ENCODE measurements around the gene NUP43. TPM values are rescaled to one million over a fixed set of nuclear protein-coding genes. Genes with fewer than 3 reads are reported as not detected.
A peak's percentile ranks its signal among the peaks of the same experiment; 100 is the strongest.
"Not testable (repeated sequence)": the region's sequence is repeated elsewhere in the genome, so short reads cannot be mapped to it uniquely, and the experiment has no call there.

Gene NUP43
- total RNA-seq, 1 experiment from 2014 or later, result 33.8 TPM

GRCh38 chr6:149711711-149712110, 34.6 kb downstream of the NUP43 start:
- in situ Hi-C loops (cut with HindIII; ENCODE audit: low sequenced_read_pairs), result no loop called here
- no peak for DNase-seq (ENCODE audit: low spot score)

DNA sequence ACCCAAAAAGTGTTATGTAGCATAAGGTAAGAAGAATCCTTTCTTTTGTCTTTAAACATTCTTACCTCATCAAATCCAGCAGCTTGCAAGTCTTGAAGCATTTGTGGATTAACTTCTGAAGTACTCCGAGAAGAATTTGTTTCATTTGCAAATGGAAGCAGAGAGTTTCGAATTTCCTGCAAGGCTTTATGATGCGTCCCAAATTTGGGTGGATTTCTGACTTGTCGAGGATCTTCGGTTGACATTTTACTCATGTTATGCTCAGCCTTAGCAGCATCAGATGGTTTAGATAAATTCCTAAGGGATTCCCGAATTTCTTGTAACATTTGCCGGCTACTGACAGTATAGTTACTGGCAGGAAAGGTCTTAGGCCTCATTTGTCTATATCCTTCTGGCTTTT, 44.6 kb downstream of the NUP43 start:
- DNase-seq (ENCODE audit: low spot score), result no peak
- in situ Hi-C loops (cut with HindIII; ENCODE audit: low sequenced_read_pairs), result no loop called here

GRCh38 chr6:149699150-149699549, 47.2 kb downstream of the NUP43 start:
- in situ Hi-C loops (cut with HindIII; ENCODE audit: low sequenced_read_pairs), result no loop called here
- DNase-seq (ENCODE audit: low spot score), result no peak

GRCh38 chr6:149698175-149698574, 48.2 kb downstream of the NUP43 start:
- in situ Hi-C loops (cut with HindIII; ENCODE audit: low sequenced_read_pairs), result no loop called here
- DNase-seq (ENCODE audit: low spot score), result no peak

GRCh38 chr6:149696901-149697300, 49.4 kb downstream of the NUP43 start:
- in situ Hi-C loops (cut with HindIII; ENCODE audit: low sequenced_read_pairs), result no loop called here

GRCh38 chr6:149694921-149695320, 51.4 kb downstream of the NUP43 start:
- in situ Hi-C loops (cut with HindIII; ENCODE audit: low sequenced_read_pairs), result no loop called here
- DNase-seq (ENCODE audit: low spot score), result peak; percentile 64

More at GRCh38 chr6:149696901-149697300, 49.4 kb downstream of the NUP43 start:
- no peak for DNase-seq (ENCODE audit: low spot score)

DNA sequence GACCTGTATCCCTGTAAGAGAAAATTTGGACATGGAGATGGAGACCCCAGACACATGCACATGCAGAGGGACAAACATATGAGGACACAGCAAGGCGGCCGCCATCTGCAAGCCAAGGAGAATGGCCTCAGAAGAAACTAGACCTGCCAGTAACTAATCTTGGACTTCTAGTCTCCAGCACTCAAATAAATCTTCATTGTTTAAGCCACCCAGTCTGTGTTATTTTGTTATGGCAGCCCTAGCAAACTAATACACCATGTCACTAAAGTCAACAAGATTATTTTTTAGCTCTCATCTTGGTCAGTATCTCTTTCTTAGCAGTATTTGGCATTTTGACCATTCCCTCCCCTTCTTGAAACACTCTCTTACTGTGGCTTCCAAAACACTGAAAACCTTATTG, 55.1 kb downstream of the NUP43 start:
- in situ Hi-C loops (cut with HindIII; ENCODE audit: low sequenced_read_pairs), result no loop called here
- no peak for DNase-seq (ENCODE audit: low spot score)

DNA sequence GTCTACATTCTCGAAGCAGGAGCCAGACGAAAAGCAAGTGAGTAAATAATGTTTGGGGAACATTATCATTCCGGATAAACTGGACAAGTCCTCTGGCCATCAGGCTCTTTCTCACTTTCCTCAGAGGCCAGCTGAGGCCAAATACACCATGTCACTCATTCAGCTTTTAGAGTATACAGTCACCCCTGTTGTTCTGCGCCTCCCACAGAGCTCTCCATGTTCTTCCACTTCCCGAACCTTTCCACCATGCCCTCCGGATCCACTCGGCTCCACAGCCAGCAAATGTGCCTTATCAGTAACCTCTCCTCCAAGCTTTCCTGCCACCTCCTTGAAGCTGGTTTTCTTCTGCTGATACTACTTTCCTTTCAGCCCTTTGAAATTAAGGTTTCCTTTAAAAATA, 60.1 kb downstream of the NUP43 start:
- in situ Hi-C loops (cut with HindIII; ENCODE audit: low sequenced_read_pairs), result no loop called here
- DNase-seq (ENCODE audit: low spot score), result peak; percentile 32

DNA sequence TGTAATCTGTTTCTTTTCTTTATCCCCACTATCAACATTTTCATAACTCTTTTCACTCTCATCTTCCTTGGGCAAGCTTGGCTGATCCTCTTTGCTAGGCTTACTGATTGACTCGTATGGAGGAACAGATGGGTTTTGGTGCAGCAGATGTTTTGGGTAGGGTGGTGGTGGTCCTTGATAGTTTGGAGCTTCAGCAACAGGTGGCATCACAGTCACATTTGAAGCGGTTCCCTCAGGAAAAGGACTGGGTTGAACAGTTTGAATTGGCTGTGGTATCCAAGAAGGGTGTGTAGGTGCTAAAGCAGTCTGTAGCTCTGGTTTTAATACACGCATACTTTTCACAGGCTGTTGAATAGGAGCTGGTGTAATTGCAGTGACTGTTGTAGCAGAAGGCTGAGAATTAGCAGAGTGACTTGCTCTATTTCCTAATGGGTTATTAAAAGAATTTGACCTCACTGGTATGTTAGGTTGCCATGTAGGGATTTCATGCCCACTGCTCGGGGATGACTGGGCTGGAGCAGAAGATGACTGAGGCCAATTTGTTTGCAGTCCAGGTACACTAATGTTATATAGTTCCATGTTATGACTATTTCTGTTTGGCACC, 63.0 kb downstream of the NUP43 start:
- in situ Hi-C loops (cut with HindIII; ENCODE audit: low sequenced_read_pairs), result no loop called here
- no peak for DNase-seq (ENCODE audit: low spot score)

- in situ Hi-C loops (cut with HindIII; ENCODE audit: low sequenced_read_pairs); DNase-seq (ENCODE audit: low spot score): not testable (repeated sequence)
These were observed 64.5 kb downstream of the NUP43 start for GRCh38 chr6:149681845-149682244.

DNA sequence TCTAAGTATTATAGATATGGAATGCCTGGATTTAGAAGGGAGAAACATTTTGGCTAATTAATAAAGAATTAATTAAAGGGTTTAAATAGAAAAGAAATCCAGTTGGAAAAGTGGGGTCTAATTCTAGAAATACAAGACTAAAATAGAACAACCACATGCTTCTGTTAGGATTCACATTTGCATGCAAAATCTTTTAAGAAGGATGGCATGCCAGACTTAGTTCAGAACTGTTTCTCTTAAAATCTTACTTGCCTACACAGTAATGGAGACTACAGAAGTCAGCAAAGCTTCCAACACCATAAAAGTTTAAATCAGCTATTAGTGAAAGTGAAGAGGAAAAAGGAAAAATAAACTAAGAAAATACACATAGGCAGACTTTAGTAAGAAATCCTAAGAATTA, 65.1 kb downstream of the NUP43 start:
- in situ Hi-C loops (cut with HindIII; ENCODE audit: low sequenced_read_pairs), result no loop called here
- no peak for DNase-seq (ENCODE audit: low spot score)

GRCh38 chr6:149680503-149680902, 65.8 kb downstream of the NUP43 start:
- DNase-seq (ENCODE audit: low spot score), result no peak
- in situ Hi-C loops (cut with HindIII; ENCODE audit: low sequenced_read_pairs), result no loop called here

Other genes with a start within 250 kb of the NUP43 start
- gene PPIL4, start 200.5 kb downstream of the NUP43 start, total RNA-seq (2014; rRNA removed; shearing (Covaris generic)), result 29.8 and 55.0 TPM in 2 replicates
- gene GINM1, start 180.2 kb downstream of the NUP43 start, total RNA-seq (2014; rRNA removed; shearing (Covaris generic)), result 28.2 and 28.7 TPM in 2 replicates
- 12.7 and 23.8 TPM in 2 replicates for gene KATNA1, start 97.8 kb downstream of the NUP43 start, total RNA-seq (2014; rRNA removed; shearing (Covaris generic))
- 4.7 and 8.6 TPM in 2 replicates for gene LATS1, start 28.4 kb downstream of the NUP43 start, total RNA-seq (2014; rRNA removed; shearing (Covaris generic))
- 188 and 195 TPM in 2 replicates for gene PCMT1, start 3.2 kb upstream of the NUP43 start, total RNA-seq (2014; rRNA removed; shearing (Covaris generic))
- gene LRP11, start 117.8 kb upstream of the NUP43 start, total RNA-seq (2014; rRNA removed; shearing (Covaris generic)), result 18.8 and 19.3 TPM in 2 replicates
- not detected in 2 replicates for gene RAET1E, start 151.6 kb upstream of the NUP43 start, total RNA-seq (2014; rRNA removed; shearing (Covaris generic))
- gene RAET1G, start 176.6 kb upstream of the NUP43 start, total RNA-seq (2014; rRNA removed; shearing (Covaris generic)), result not detected in 2 replicates
- gene ULBP2, start 195.5 kb upstream of the NUP43 start, total RNA-seq (2014; rRNA removed; shearing (Covaris generic)), result 1.9 TPM in 1 of 2 replicates, not detected in the other
- gene ULBP1, start 217.4 kb upstream of the NUP43 start, total RNA-seq (2014; rRNA removed; shearing (Covaris generic)), result not detected in 2 replicates